Measurements from ENCODE around the gene TCF4.

The TCF4 gene

DNA sequence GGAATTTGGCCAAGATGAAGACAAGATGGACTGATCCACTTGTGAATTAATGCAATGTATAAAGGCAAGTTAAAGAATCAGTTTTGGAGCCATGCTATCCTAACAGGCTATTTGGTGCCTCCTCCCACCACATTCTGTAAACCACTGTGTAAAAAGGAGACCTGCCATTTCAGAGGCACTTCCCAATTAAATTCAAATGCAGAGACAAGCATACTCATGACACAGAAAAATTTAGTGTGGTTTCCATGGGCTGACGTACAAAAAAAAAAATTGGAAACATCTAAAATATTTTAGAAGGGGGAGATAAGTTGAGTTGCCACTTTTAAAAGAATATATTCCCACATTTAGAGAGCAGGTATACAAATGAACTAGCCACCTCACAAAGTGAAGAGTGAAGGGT lies 112.1 kb downstream of the TCF4 start:
- H3K4me1 ChIP-seq (ENCODE audit: low read length): peaks cover 6% of the 10 kb centered on the region; the same call in 1 of the 2 replicates
- no peak overlapping the region for H2AFZ ChIP-seq (ENCODE audit: low read length)
- no peaks in the 10 kb centered on the region for H3K79me2 ChIP-seq (ENCODE audit: low read length)
- no peak overlapping the region for H3K4me3 ChIP-seq (ENCODE audit: low read length)
- H3K27ac ChIP-seq (ENCODE audit: low read length): no peak overlapping the region
- no peak for DNase-seq
- no peaks in the 10 kb centered on the region for H3K36me3 ChIP-seq (replicated peaks; ENCODE audit: insufficient read depth, low read length)
- H3K27me3 ChIP-seq (replicated peaks; ENCODE audit: insufficient read depth, low read length): no peaks in the 10 kb centered on the region
- no peak for TF ChIP-seq EZH2 (optimal IDR thresholded peaks at IDR 0.05; ENCODE audit: low read depth, low read length)
- no peak for TF ChIP-seq EZH2phosphoT487 (IDR thresholded peaks at IDR 0.05; ENCODE audit: low read length)
- TF ChIP-seq, protein P1, sequence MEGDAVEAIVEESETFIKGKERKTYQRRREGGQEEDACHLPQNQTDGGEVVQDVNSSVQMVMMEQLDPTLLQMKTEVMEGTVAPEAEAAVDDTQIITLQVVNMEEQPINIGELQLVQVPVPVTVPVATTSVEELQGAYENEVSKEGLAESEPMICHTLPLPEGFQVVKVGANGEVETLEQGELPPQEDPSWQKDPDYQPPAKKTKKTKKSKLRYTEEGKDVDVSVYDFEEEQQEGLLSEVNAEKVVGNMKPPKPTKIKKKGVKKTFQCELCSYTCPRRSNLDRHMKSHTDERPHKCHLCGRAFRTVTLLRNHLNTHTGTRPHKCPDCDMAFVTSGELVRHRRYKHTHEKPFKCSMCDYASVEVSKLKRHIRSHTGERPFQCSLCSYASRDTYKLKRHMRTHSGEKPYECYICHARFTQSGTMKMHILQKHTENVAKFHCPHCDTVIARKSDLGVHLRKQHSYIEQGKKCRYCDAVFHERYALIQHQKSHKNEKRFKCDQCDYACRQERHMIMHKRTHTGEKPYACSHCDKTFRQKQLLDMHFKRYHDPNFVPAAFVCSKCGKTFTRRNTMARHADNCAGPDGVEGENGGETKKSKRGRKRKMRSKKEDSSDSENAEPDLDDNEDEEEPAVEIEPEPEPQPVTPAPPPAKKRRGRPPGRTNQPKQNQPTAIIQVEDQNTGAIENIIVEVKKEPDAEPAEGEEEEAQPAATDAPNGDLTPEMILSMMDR (IDR thresholded peaks at IDR 0.05; ENCODE audit: low read length): no peak
- H3K9me3 ChIP-seq (replicated peaks; ENCODE audit: insufficient read depth, low read length): no peaks in the 10 kb centered on the region
- no peak overlapping the region for H3K4me2 ChIP-seq (ENCODE audit: low read depth, low read length)
- no peaks in the 10 kb centered on the region for H3F3A ChIP-seq (ENCODE audit: insufficient read depth, low read length)
- H4K20me1 ChIP-seq (ENCODE audit: insufficient read depth, low read length): no peaks in the 10 kb centered on the region
- H3K9ac ChIP-seq (ENCODE audit: low read length): no peak overlapping the region
- H3K9me2 ChIP-seq (replicated peaks; ENCODE audit: insufficient read depth, low read length): no peaks in the 10 kb centered on the region

DNA sequence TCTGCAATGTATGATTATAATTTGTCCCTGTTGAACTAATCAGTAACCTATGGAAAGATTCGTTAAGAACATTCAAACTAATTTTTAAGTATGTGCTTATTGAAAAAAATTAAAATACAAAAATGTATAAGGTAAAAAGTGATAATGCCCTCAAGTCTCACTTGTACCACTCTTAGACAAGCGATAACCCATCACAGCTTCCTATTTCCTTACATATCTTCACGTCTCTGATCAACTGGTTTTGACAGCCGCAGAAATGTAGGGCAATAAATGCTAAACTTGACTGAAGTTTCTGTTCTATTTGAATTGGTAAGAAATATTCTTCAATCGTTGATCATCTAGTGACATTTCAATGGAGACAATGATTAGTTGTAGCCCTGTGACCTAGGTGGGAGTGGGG lies 112.5 kb downstream of the TCF4 start:
- Histone ChIP-seq H3K79me2 (ENCODE audit: low read length) (no peaks in the 10 kb centered on the region), H3K36me3 (replicated peaks; ENCODE audit: insufficient read depth, low read length) (no peaks in the 10 kb centered on the region), H3K27ac (ENCODE audit: low read length) (no peak overlapping the region), H3K9ac (ENCODE audit: low read length) (no peak overlapping the region), H3K4me3 (ENCODE audit: low read length) (no peak overlapping the region), H3K4me2 (ENCODE audit: low read depth, low read length) (no peak overlapping the region), H3K4me1 (ENCODE audit: low read length) (peaks cover 6% of the 10 kb centered on the region; the same call in 1 of the 2 replicates), H4K20me1 (ENCODE audit: insufficient read depth, low read length) (no peaks in the 10 kb centered on the region), H3K9me3 (replicated peaks; ENCODE audit: insufficient read depth, low read length) (no peaks in the 10 kb centered on the region), H3K27me3 (replicated peaks; ENCODE audit: insufficient read depth, low read length) (no peaks in the 10 kb centered on the region), H2AFZ (ENCODE audit: low read length) (no peak overlapping the region), H3K9me2 (replicated peaks; ENCODE audit: insufficient read depth, low read length) (no peaks in the 10 kb centered on the region), H3F3A (ENCODE audit: insufficient read depth, low read length) (no peaks in the 10 kb centered on the region)
- TF ChIP-seq, protein P1 (IDR thresholded peaks at IDR 0.05; ENCODE audit: low read length): no peak
- TF ChIP-seq EZH2 (optimal IDR thresholded peaks at IDR 0.05; ENCODE audit: low read depth, low read length): no peak
- no peak for TF ChIP-seq EZH2phosphoT487 (IDR thresholded peaks at IDR 0.05; ENCODE audit: low read length)
- no peak for DNase-seq

DNA sequence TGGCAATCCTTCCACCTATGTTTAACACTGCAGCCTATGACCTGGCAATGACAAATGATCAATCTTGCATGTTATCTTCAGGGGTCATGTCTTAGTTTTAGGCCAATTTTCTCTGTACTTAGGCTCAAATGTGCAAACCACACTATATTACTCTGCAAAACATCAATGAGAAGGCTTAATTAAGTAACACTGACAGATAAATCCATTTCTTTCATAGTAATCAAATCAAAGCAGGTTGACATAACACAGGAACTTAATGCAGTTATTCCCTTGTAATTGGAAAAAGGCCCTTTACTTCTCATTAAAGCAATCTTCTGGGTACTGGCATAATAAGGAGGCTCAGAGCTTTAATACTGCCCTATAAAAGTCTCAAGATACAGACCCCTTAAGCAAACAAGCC lies 114.4 kb downstream of the TCF4 start:
- no peaks in the 10 kb centered on the region for H3K27me3 ChIP-seq (replicated peaks; ENCODE audit: insufficient read depth, low read length)
- H3K4me3 ChIP-seq (ENCODE audit: low read length): no peak overlapping the region
- H2AFZ ChIP-seq (ENCODE audit: low read length): no peak overlapping the region
- no peaks in the 10 kb centered on the region for H4K20me1 ChIP-seq (ENCODE audit: insufficient read depth, low read length)
- H3K4me1 ChIP-seq (ENCODE audit: low read length): peaks cover 6% of the 10 kb centered on the region; the same call in 1 of the 2 replicates
- H3K9me2 ChIP-seq (replicated peaks; ENCODE audit: insufficient read depth, low read length): no peaks in the 10 kb centered on the region
- no peaks in the 10 kb centered on the region for H3K79me2 ChIP-seq (ENCODE audit: low read length)
- TF ChIP-seq EZH2phosphoT487 (IDR thresholded peaks at IDR 0.05; ENCODE audit: low read length) (no peak), EZH2 (optimal IDR thresholded peaks at IDR 0.05; ENCODE audit: low read depth, low read length) (no peak)
- TF ChIP-seq, protein P1 (IDR thresholded peaks at IDR 0.05; ENCODE audit: low read length): no peak
- H3K9me3 ChIP-seq (replicated peaks; ENCODE audit: insufficient read depth, low read length): no peaks in the 10 kb centered on the region
- DNase-seq: no peak
- H3K27ac ChIP-seq (ENCODE audit: low read length): no peak overlapping the region
- H3K36me3 ChIP-seq (replicated peaks; ENCODE audit: insufficient read depth, low read length): no peaks in the 10 kb centered on the region
- H3K9ac ChIP-seq (ENCODE audit: low read length): no peak overlapping the region
- H3K4me2 ChIP-seq (ENCODE audit: low read depth, low read length): no peak overlapping the region
- no peaks in the 10 kb centered on the region for H3F3A ChIP-seq (ENCODE audit: insufficient read depth, low read length)
